OCI-LY3 (cell line): ENCODE measurements around the gene MAP3K5.

Experiments used
- H2AFZ ChIP-seq: fragments of 200-600, 300-600 bp; shearing (Covaris generic); 2 replicates; pipeline ENCODE4 v1.6.0; 2014; ENCODE audit warnings: antibody characterized with exemption, low read depth, low read length
- H3K27ac ChIP-seq: fragments of 200-600, 300-600 bp; sonication (generic); 2 replicates; pipeline ENCODE4 v1.5.1; 2014; ENCODE audit warnings: mild to moderate bottlenecking, low read length, moderate library complexity, mixed read lengths
- H3K27me3 ChIP-seq: fragments of 200-600, 300-600 bp; sonication (generic); 2 replicates; pipeline ENCODE4 v1.6.1; 2014; ENCODE audit warnings: low read depth, low read length, mixed read lengths
- H3K36me3 ChIP-seq: fragments of 200-600, 300-600 bp; sonication (generic); replicated peaks from 2 replicates; pipeline ENCODE3; 2014; ENCODE audit warnings: low read depth, low read length, mixed read lengths
- H3K4me1 ChIP-seq: fragments of 300-600, 200-600 bp; sonication (generic); 2 replicates; pipeline ENCODE4 v1.6.1; 2014; ENCODE audit warnings: low read length, mixed read lengths
- H3K4me2 ChIP-seq: fragments of 200-600, 300-600 bp; sonication (generic); 2 replicates; pipeline ENCODE4 v1.6.1; 2014; ENCODE audit warnings: low read length, mixed read lengths
- H3K4me3 ChIP-seq: fragments of 300-600, 200-600 bp; sonication (generic); 2 replicates; pipeline ENCODE4 v1.5.1; 2014; ENCODE audit warnings: antibody characterized with exemption, mild to moderate bottlenecking, low read length, moderate library complexity
- H3K79me2 ChIP-seq: fragments of 300-600, 200-600 bp; shearing (Covaris generic); 2 replicates; pipeline ENCODE4 v1.6.1; 2014; ENCODE audit warnings: mild to moderate bottlenecking, low read length, mixed read lengths
- H3K9ac ChIP-seq: fragments of 300-600, 200-600 bp; shearing (Covaris generic); 2 replicates; pipeline ENCODE4 v1.6.0; 2014; ENCODE audit warnings: mild to moderate bottlenecking, low read length, moderate library complexity
- H3K9me3 ChIP-seq: fragments of 200-600, 300-600 bp; shearing (Covaris generic); 2 replicates; pipeline ENCODE4 v1.6.1; 2014; ENCODE audit warnings: low read length, mixed read lengths; ENCODE audit not compliant: insufficient read depth
- H4K20me1 ChIP-seq: fragments of 200-600, 300-600 bp; sonication (generic); 2 replicates; pipeline ENCODE4 v1.6.1; 2016; ENCODE audit warnings: low read length, mixed read lengths; ENCODE audit not compliant: insufficient read depth
- EZH2phosphoT487 ChIP-seq: fragments of 200-600 bp; shearing (Covaris generic); IDR thresholded peaks from 2 replicates; pipeline ENCODE4 v1.6.1; 2018; ENCODE audit warnings: antibody characterized with exemption, mixed run types, low read depth
- TF ChIP-seq, protein P1 (sequence below): fragments of 200-600, 300-600 bp; sonication (generic); IDR thresholded peaks from 2 replicates; pipeline ENCODE4 v1.5.1; 2014; ENCODE audit warnings: antibody characterized with exemption, low read length, low read depth

Gene MAP3K5

GRCh38 chr6:136784910-136785746 lies 7.1 kb downstream of the MAP3K5 start:
- no peak for TF ChIP-seq EZH2phosphoT487
- TF ChIP-seq, protein P1, sequence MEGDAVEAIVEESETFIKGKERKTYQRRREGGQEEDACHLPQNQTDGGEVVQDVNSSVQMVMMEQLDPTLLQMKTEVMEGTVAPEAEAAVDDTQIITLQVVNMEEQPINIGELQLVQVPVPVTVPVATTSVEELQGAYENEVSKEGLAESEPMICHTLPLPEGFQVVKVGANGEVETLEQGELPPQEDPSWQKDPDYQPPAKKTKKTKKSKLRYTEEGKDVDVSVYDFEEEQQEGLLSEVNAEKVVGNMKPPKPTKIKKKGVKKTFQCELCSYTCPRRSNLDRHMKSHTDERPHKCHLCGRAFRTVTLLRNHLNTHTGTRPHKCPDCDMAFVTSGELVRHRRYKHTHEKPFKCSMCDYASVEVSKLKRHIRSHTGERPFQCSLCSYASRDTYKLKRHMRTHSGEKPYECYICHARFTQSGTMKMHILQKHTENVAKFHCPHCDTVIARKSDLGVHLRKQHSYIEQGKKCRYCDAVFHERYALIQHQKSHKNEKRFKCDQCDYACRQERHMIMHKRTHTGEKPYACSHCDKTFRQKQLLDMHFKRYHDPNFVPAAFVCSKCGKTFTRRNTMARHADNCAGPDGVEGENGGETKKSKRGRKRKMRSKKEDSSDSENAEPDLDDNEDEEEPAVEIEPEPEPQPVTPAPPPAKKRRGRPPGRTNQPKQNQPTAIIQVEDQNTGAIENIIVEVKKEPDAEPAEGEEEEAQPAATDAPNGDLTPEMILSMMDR = no peak
- no peak overlapping the region for H3K9ac ChIP-seq
- peaks cover 4% of the 10 kb centered on the region for H4K20me1 ChIP-seq
- H2AFZ ChIP-seq = no peak overlapping the region
- no peaks in the 10 kb centered on the region for H3K9me3 ChIP-seq
- no peaks in the 10 kb centered on the region for H3K79me2 ChIP-seq
- H3K4me3 ChIP-seq = no peak overlapping the region
- H3K27me3 ChIP-seq = 0 out of 2 replicates have a peak, but pooled peaks cover 13% of the 10 kb centered on the region
- peaks cover 26% of the 10 kb centered on the region for H3K4me1 ChIP-seq
- no peaks in the 10 kb centered on the region for H3K36me3 ChIP-seq
- no peak overlapping the region for H3K27ac ChIP-seq
- peak overlapping the region; percentile 13 for H3K4me2 ChIP-seq

GRCh38 chr6:136784271-136784664 lies 8.0 kb downstream of the MAP3K5 start:
- Histone ChIP-seq H3K9me3 (no peaks in the 10 kb centered on the region), H3K36me3 (no peaks in the 10 kb centered on the region), H3K4me3 (no peak overlapping the region), H3K79me2 (no peaks in the 10 kb centered on the region), H3K9ac (no peak overlapping the region), H2AFZ (no peak overlapping the region), H4K20me1 (peaks cover 4% of the 10 kb centered on the region), H3K4me2 (peak overlapping the region; percentile 75), H3K27me3 (0 out of 2 replicates have a peak, but pooled peaks cover 13% of the 10 kb centered on the region), H3K4me1 (peaks cover 26% of the 10 kb centered on the region), H3K27ac (no peak overlapping the region)
- TF ChIP-seq EZH2phosphoT487 = no peak
- TF ChIP-seq, protein P1 = no peak

DNA sequence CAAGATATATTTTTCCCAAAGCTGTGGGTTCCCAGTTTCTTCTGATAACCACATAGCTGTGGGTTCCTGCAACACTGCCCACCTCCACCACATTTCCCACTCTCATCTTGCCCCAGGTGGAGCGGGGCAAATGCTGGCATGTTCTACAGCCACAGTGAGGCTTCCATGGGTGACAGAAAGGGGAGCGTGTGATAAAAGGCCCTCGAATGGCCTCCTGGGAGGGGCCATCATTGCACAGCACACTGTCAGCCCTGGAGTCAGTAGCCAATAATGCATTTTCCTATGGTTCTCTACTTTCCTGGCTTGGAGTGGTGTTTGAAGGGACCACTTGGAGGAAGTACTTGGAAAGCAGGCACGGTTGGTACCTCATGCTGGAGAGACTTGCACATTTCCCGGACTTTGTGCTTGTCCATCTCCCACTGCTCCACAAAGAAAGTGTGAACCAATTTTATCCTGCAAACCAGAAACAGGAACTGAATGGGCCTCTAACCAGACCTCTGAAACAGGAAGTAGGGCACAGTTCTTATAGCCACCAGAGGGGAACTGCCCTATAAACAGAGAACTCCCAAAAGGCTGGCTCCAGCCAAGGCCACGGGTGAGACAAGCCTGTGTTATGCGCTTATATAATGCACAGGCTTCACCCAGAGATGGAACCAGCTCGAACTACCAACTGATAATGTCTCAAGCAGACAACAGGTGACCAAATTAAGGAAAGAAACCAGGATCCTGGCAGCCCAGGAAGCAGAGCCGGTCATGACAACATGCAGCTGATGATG lies 8.6 kb downstream of the MAP3K5 start:
- Histone ChIP-seq H3K27ac (no peak overlapping the region), H3K4me1 (peaks cover 26% of the 10 kb centered on the region), H3K4me3 (no peak overlapping the region), H3K9ac (no peak overlapping the region), H2AFZ (no peak overlapping the region), H3K4me2 (peak overlapping the region; percentile 75), H4K20me1 (peaks cover 4% of the 10 kb centered on the region), H3K79me2 (no peaks in the 10 kb centered on the region), H3K9me3 (no peaks in the 10 kb centered on the region), H3K36me3 (no peaks in the 10 kb centered on the region), H3K27me3 (0 out of 2 replicates have a peak, but pooled peaks cover 13% of the 10 kb centered on the region)
- TF ChIP-seq EZH2phosphoT487 = no peak
- TF ChIP-seq, protein P1 = no peak

- no peaks in the 10 kb centered on the region for H3K79me2 ChIP-seq
- H3K4me2 ChIP-seq = no peak overlapping the region
Observed at GRCh38 chr6:136783021-136783420, 9.3 kb downstream of the MAP3K5 start.

More at GRCh38 chr6:136783021-136783420, 9.3 kb downstream of the MAP3K5 start:
- H3K9me3 ChIP-seq = no peaks in the 10 kb centered on the region
- no peaks in the 10 kb centered on the region for H3K36me3 ChIP-seq
- H3K4me3 ChIP-seq = no peak overlapping the region
- H3K27ac ChIP-seq = no peak overlapping the region
- no peak overlapping the region for H3K9ac ChIP-seq
- H3K27me3 ChIP-seq = 0 out of 2 replicates have a peak, but pooled peaks cover 13% of the 10 kb centered on the region
- H4K20me1 ChIP-seq = peaks cover 4% of the 10 kb centered on the region
- peaks cover 26% of the 10 kb centered on the region for H3K4me1 ChIP-seq
- TF ChIP-seq, protein P1 = no peak
- no peak for TF ChIP-seq EZH2phosphoT487
- H2AFZ ChIP-seq = no peak overlapping the region
